ENCODE measurements around the gene RALGAPA2.

DNA sequence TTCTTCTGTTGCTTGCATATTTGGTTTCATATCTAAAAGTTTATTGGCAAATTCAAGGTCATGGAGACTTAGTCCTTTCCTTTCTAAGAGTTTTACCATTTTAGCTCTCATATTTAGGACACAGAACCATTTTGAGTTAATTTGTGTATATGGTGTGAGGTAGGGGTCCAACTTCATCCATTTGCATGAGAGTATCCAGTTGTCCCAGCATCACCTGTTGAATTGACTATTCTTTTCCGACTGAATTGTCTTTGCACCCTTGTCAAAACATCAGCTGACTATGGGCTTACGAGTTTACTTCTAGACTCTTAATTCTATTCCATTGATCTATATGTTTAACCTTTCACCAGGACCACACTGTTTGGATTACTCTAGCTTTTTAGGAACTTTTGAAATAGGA, 157.5 kb downstream of the RALGAPA2 start:
- TF ChIP-seq, protein P1, sequence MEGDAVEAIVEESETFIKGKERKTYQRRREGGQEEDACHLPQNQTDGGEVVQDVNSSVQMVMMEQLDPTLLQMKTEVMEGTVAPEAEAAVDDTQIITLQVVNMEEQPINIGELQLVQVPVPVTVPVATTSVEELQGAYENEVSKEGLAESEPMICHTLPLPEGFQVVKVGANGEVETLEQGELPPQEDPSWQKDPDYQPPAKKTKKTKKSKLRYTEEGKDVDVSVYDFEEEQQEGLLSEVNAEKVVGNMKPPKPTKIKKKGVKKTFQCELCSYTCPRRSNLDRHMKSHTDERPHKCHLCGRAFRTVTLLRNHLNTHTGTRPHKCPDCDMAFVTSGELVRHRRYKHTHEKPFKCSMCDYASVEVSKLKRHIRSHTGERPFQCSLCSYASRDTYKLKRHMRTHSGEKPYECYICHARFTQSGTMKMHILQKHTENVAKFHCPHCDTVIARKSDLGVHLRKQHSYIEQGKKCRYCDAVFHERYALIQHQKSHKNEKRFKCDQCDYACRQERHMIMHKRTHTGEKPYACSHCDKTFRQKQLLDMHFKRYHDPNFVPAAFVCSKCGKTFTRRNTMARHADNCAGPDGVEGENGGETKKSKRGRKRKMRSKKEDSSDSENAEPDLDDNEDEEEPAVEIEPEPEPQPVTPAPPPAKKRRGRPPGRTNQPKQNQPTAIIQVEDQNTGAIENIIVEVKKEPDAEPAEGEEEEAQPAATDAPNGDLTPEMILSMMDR (IDR thresholded peaks at IDR 0.05), result no peak
- TF ChIP-seq POLR2AphosphoS5 (IDR thresholded peaks at IDR 0.05), result no peak
- no peak for TF ChIP-seq EP300 (IDR thresholded peaks at IDR 0.05)
